Progenitor cell of endocrine pancreas (in vitro differentiated cells): ENCODE results near the gene SORT1. TPM values are rescaled to one million over a fixed set of nuclear protein-coding genes. Genes with fewer than 3 reads are reported as not detected.

Source experiments
- DNase-seq: peaks from one replicate; pipeline ENCODE4 v3.0.0; 2021; ENCODE audit warnings: low spot score; ENCODE audit not compliant: unreplicated experiment
- H3K27ac Mint-ChIP-seq: 2 replicates; pipeline ENCODE4 v1.8.0; 2021; ENCODE audit warnings: mild to moderate bottlenecking, moderate library complexity, mixed read lengths
- H3K27me3 Mint-ChIP-seq: 2 replicates; pipeline ENCODE4 v1.8.0; 2021; ENCODE audit warnings: mixed read lengths
- H3K36me3 Mint-ChIP-seq: 2 replicates; pipeline ENCODE4 v1.8.0; 2022; ENCODE audit warnings: mixed read lengths; ENCODE audit not compliant: insufficient read depth
- H3K4me1 Mint-ChIP-seq: 2 replicates; pipeline ENCODE4 v1.8.0; 2021; ENCODE audit warnings: low read depth, mixed read lengths
- H3K4me3 Mint-ChIP-seq: 2 replicates; pipeline ENCODE4 v1.8.0; 2021; ENCODE audit warnings: low read depth, mild to moderate bottlenecking, moderate library complexity, mixed read lengths
- H3K9me3 Mint-ChIP-seq: 2 replicates; pipeline ENCODE4 v1.8.0; 2021; ENCODE audit warnings: low read depth, mixed read lengths
- total RNA-seq: library from RNA; stranded (reverse); gene quantifications from 2 replicates; pipeline ENCODE4 v1.2.1, GENCODE V29; 2021
- TF ChIP-seq, protein P1 (sequence below): fragments of 200-600 bp; sonication (generic); IDR thresholded peaks from one replicate; pipeline ENCODE4 v1.5.0; 2021; ENCODE audit warnings: antibody characterized with exemption, mild to moderate bottlenecking; ENCODE audit not compliant: unreplicated experiment

The SORT1 gene
- total RNA-seq, 1 donor from 2014 or later: 110 TPM

DNA sequence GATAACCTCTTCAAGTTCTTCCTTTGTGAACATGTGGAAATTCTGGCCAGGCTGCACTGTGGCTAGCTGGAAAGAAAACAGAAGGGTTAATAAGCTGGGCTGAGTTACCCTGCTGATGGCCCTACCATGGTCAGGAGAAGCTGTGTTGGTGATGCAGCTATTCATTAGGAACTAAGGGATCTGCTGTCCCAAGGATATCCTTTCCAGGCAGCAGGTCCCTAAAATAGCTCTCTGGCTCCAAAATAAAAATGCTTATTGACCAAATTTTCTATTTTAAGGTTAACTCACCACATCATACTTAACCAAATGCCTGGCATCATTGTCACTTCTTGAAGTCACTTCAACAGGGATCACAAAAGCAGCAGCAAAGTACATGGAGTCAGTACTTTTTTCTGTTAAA is 4.3 kb upstream of the SORT1 start:
- Mint-ChIP-seq H3K4me3 (no peak overlapping the region), H3K27me3 (no peaks in the 10 kb centered on the region), H3K4me1 (peaks cover 14% of the 10 kb centered on the region), H3K27ac (no peak overlapping the region), H3K9me3 (no peaks in the 10 kb centered on the region), H3K36me3 (peaks cover 14% of the 10 kb centered on the region)
- TF ChIP-seq, protein P1, sequence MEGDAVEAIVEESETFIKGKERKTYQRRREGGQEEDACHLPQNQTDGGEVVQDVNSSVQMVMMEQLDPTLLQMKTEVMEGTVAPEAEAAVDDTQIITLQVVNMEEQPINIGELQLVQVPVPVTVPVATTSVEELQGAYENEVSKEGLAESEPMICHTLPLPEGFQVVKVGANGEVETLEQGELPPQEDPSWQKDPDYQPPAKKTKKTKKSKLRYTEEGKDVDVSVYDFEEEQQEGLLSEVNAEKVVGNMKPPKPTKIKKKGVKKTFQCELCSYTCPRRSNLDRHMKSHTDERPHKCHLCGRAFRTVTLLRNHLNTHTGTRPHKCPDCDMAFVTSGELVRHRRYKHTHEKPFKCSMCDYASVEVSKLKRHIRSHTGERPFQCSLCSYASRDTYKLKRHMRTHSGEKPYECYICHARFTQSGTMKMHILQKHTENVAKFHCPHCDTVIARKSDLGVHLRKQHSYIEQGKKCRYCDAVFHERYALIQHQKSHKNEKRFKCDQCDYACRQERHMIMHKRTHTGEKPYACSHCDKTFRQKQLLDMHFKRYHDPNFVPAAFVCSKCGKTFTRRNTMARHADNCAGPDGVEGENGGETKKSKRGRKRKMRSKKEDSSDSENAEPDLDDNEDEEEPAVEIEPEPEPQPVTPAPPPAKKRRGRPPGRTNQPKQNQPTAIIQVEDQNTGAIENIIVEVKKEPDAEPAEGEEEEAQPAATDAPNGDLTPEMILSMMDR: no peak
- no peak for DNase-seq

- Mint-ChIP-seq H3K4me3 (no peak overlapping the region), H3K36me3 (peaks cover 6% of the 10 kb centered on the region), H3K4me1 (peaks cover 27% of the 10 kb centered on the region), H3K27me3 (no peaks in the 10 kb centered on the region), H3K9me3 (no peaks in the 10 kb centered on the region), H3K27ac (no peak overlapping the region)
- DNase-seq: no peak
- TF ChIP-seq, protein P1: no peak
These were observed 2.4 kb upstream of the SORT1 start for GRCh38 chr1:109400035-109400655.

GRCh38 chr1:109399326-109399957 is 1.7 kb upstream of the SORT1 start:
- no peaks in the 10 kb centered on the region for H3K27me3 Mint-ChIP-seq
- H3K27ac Mint-ChIP-seq: peak overlapping the region; percentile 97
- TF ChIP-seq, protein P1: peak; percentile 73
- H3K4me1 Mint-ChIP-seq: peaks cover 32% of the 10 kb centered on the region
- H3K9me3 Mint-ChIP-seq: no peaks in the 10 kb centered on the region
- DNase-seq: no peak
- H3K4me3 Mint-ChIP-seq: peak overlapping the region; percentile 57
- no peaks in the 10 kb centered on the region for H3K36me3 Mint-ChIP-seq

GRCh38 chr1:109398343-109399225 is 866 bp upstream of the SORT1 start:
- Mint-ChIP-seq H3K4me3 (peak overlapping the region; percentile 81), H3K4me1 (peaks cover 36% of the 10 kb centered on the region), H3K9me3 (no peaks in the 10 kb centered on the region), H3K27ac (peak overlapping the region; percentile 97), H3K27me3 (no peaks in the 10 kb centered on the region), H3K36me3 (no peaks in the 10 kb centered on the region)
- TF ChIP-seq, protein P1: no peak
- DNase-seq: no peak

DNA sequence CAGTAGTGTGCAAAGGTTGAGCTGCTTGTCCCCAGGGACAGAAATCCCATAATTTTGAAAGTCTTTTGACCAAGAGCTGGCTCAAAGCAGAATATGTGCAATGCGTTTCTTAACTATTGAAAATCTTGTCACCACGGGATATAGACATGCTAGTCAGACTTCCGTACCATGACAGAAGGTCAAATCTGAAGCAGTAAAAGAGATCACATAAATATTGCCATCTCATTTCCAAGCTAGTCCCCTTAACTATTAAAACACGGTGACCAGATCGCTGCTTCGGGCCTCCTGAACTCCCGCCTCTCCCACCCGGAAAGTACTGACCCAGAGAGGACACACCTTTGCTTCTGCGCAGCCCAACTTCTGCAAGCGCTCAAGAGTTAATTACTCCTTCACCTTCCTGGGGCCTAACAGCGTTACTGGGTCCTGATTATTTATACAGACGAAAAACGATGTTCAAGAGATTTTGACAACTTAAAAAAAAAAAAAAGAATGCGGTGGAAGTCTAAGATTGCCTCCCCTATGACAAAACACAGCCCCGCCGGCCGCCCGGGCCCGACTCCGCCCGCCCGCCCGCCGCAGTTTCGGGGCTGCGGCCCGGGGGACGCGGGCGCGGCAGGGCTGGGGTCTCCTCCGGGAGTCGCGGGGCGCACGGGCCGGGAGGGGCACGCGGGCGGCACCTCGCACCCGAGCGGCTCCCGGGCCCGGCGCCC is 692 bp downstream of the SORT1 start:
- no peak for DNase-seq
- H3K4me3 Mint-ChIP-seq: peak overlapping the region; percentile 95
- TF ChIP-seq, protein P1: no peak
- H3K27me3 Mint-ChIP-seq: no peaks in the 10 kb centered on the region
- no peaks in the 10 kb centered on the region for H3K9me3 Mint-ChIP-seq
- H3K27ac Mint-ChIP-seq: peak overlapping the region; percentile 93
- H3K4me1 Mint-ChIP-seq: peaks cover 52% of the 10 kb centered on the region
- H3K36me3 Mint-ChIP-seq: no peaks in the 10 kb centered on the region
